Measurements from ENCODE around the gene TDP1.

Gene TDP1

GRCh38 chr14:90034156-90034555 lies 78.4 kb downstream of the TDP1 start:
- H3K36me3 ChIP-seq (ENCODE audit: insufficient read depth, insufficient read length, low read length) = peaks cover 54% of the 10 kb centered on the region
- no peak overlapping the region for H3K4me3 ChIP-seq (ENCODE audit: insufficient read length, low read depth)
- no peak overlapping the region for H3K9ac ChIP-seq (ENCODE audit: insufficient read length, low read depth)

GRCh38 chr14:90034835-90035525 lies 79.3 kb downstream of the TDP1 start:
- peaks cover 2% of the 10 kb centered on the region for H3K4me1 ChIP-seq (ENCODE audit: insufficient read depth, insufficient read length)
- H3K27me3 ChIP-seq (ENCODE audit: insufficient read depth, insufficient read length) = no peaks in the 10 kb centered on the region
- no peaks in the 10 kb centered on the region for H3K9me3 ChIP-seq (ENCODE audit: insufficient read depth, low read length)
- peaks cover 60% of the 10 kb centered on the region for H3K36me3 ChIP-seq (ENCODE audit: insufficient read depth, insufficient read length, low read length)
- TF ChIP-seq ZNF274 (IDR thresholded peaks at IDR 0.05; ENCODE audit: low read depth, low read length) (no peak), SUZ12 (IDR thresholded peaks at IDR 0.05; ENCODE audit: extremely low read depth, insufficient read depth, insufficient read length) (no peak), YY1 (IDR thresholded peaks at IDR 0.05; ENCODE audit: insufficient read depth, insufficient read length) (no peak)
- H3K9ac ChIP-seq (ENCODE audit: insufficient read length, low read depth) = no peak overlapping the region
- H3K4me3 ChIP-seq (ENCODE audit: insufficient read length, low read depth) = no peak overlapping the region
- no peak for DNase-seq (ENCODE audit: low read depth, low spot score)

More at GRCh38 chr14:90034156-90034555, 78.4 kb downstream of the TDP1 start:
- no peaks in the 10 kb centered on the region for H3K9me3 ChIP-seq (ENCODE audit: insufficient read depth, low read length)
- DNase-seq (ENCODE audit: low read depth, low spot score) = no peak
- H3K4me1 ChIP-seq (ENCODE audit: insufficient read depth, insufficient read length) = peaks cover 2% of the 10 kb centered on the region
- H3K27me3 ChIP-seq (ENCODE audit: insufficient read depth, insufficient read length) = no peaks in the 10 kb centered on the region
- TF ChIP-seq YY1 (IDR thresholded peaks at IDR 0.05; ENCODE audit: insufficient read depth, insufficient read length) (no peak), ZNF274 (IDR thresholded peaks at IDR 0.05; ENCODE audit: low read depth, low read length) (no peak), SUZ12 (IDR thresholded peaks at IDR 0.05; ENCODE audit: extremely low read depth, insufficient read depth, insufficient read length) (no peak)

- Histone ChIP-seq H3K4me3 (ENCODE audit: insufficient read length, low read depth) (no peak overlapping the region), H3K9ac (ENCODE audit: insufficient read length, low read depth) (no peak overlapping the region), H3K4me1 (ENCODE audit: insufficient read depth, insufficient read length) (no peaks in the 10 kb centered on the region), H3K36me3 (ENCODE audit: insufficient read depth, insufficient read length, low read length) (peaks cover 42% of the 10 kb centered on the region), H3K9me3 (ENCODE audit: insufficient read depth, low read length) (no peaks in the 10 kb centered on the region), H3K27me3 (ENCODE audit: insufficient read depth, insufficient read length) (no peaks in the 10 kb centered on the region)
- no peak for DNase-seq (ENCODE audit: low read depth, low spot score)
- TF ChIP-seq YY1 (IDR thresholded peaks at IDR 0.05; ENCODE audit: insufficient read depth, insufficient read length) (no peak), ZNF274 (IDR thresholded peaks at IDR 0.05; ENCODE audit: low read depth, low read length) (no peak), SUZ12 (IDR thresholded peaks at IDR 0.05; ENCODE audit: extremely low read depth, insufficient read depth, insufficient read length) (no peak)
These were observed 83.7 kb downstream of the TDP1 start for GRCh38 chr14:90039253-90040010.

- peaks cover 45% of the 10 kb centered on the region for H3K36me3 ChIP-seq (ENCODE audit: insufficient read depth, insufficient read length, low read length)
These were observed 84.7 kb downstream of the TDP1 start for GRCh38 chr14:90040411-90040810.

GRCh38 chr14:90042496-90043252 lies 86.9 kb downstream of the TDP1 start:
- H3K9me3 ChIP-seq (ENCODE audit: insufficient read depth, low read length) = no peaks in the 10 kb centered on the region
- peaks cover 33% of the 10 kb centered on the region for H3K36me3 ChIP-seq (ENCODE audit: insufficient read depth, insufficient read length, low read length)
- TF ChIP-seq SUZ12 (IDR thresholded peaks at IDR 0.05; ENCODE audit: extremely low read depth, insufficient read depth, insufficient read length) (no peak), ZNF274 (IDR thresholded peaks at IDR 0.05; ENCODE audit: low read depth, low read length) (no peak), YY1 (IDR thresholded peaks at IDR 0.05; ENCODE audit: insufficient read depth, insufficient read length) (no peak)
- no peak overlapping the region for H3K4me3 ChIP-seq (ENCODE audit: insufficient read length, low read depth)
- H3K9ac ChIP-seq (ENCODE audit: insufficient read length, low read depth) = no peak overlapping the region
- no peaks in the 10 kb centered on the region for H3K4me1 ChIP-seq (ENCODE audit: insufficient read depth, insufficient read length)
- H3K27me3 ChIP-seq (ENCODE audit: insufficient read depth, insufficient read length) = no peaks in the 10 kb centered on the region
- no peak for DNase-seq (ENCODE audit: low read depth, low spot score)

More at GRCh38 chr14:90040411-90040810, 84.7 kb downstream of the TDP1 start:
- no peak overlapping the region for H3K9ac ChIP-seq (ENCODE audit: insufficient read length, low read depth)
- TF ChIP-seq SUZ12 (IDR thresholded peaks at IDR 0.05; ENCODE audit: extremely low read depth, insufficient read depth, insufficient read length) (no peak), ZNF274 (IDR thresholded peaks at IDR 0.05; ENCODE audit: low read depth, low read length) (no peak)
- H3K27me3 ChIP-seq (ENCODE audit: insufficient read depth, insufficient read length) = no peaks in the 10 kb centered on the region
- DNase-seq (ENCODE audit: low read depth, low spot score) = no peak
- H3K9me3 ChIP-seq (ENCODE audit: insufficient read depth, low read length) = no peaks in the 10 kb centered on the region
- H3K4me1 ChIP-seq (ENCODE audit: insufficient read depth, insufficient read length) = no peaks in the 10 kb centered on the region
- H3K4me3 ChIP-seq (ENCODE audit: insufficient read length, low read depth) = no peak overlapping the region

GRCh38 chr14:90045616-90046015 lies 89.9 kb downstream of the TDP1 start:
- no peak for DNase-seq (ENCODE audit: low read depth, low spot score)
- H3K9me3 ChIP-seq (ENCODE audit: insufficient read depth, low read length) = no peaks in the 10 kb centered on the region
- no peak overlapping the region for H3K9ac ChIP-seq (ENCODE audit: insufficient read length, low read depth)
- H3K4me1 ChIP-seq (ENCODE audit: insufficient read depth, insufficient read length) = no peaks in the 10 kb centered on the region
- H3K4me3 ChIP-seq (ENCODE audit: insufficient read length, low read depth) = no peak overlapping the region
- H3K27me3 ChIP-seq (ENCODE audit: insufficient read depth, insufficient read length) = no peaks in the 10 kb centered on the region
- peaks cover 17% of the 10 kb centered on the region for H3K36me3 ChIP-seq (ENCODE audit: insufficient read depth, insufficient read length, low read length)
- TF ChIP-seq YY1 (IDR thresholded peaks at IDR 0.05; ENCODE audit: insufficient read depth, insufficient read length) (no peak), SUZ12 (IDR thresholded peaks at IDR 0.05; ENCODE audit: extremely low read depth, insufficient read depth, insufficient read length) (no peak), ZNF274 (IDR thresholded peaks at IDR 0.05; ENCODE audit: low read depth, low read length) (no peak)

- H3K4me3 ChIP-seq (ENCODE audit: insufficient read length, low read depth) = no peak overlapping the region
- no peak overlapping the region for H3K9ac ChIP-seq (ENCODE audit: insufficient read length, low read depth)
- peaks cover 8% of the 10 kb centered on the region for H3K36me3 ChIP-seq (ENCODE audit: insufficient read depth, insufficient read length, low read length)
- H3K27me3 ChIP-seq (ENCODE audit: insufficient read depth, insufficient read length) = no peaks in the 10 kb centered on the region
- no peaks in the 10 kb centered on the region for H3K9me3 ChIP-seq (ENCODE audit: insufficient read depth, low read length)
- no peak for DNase-seq (ENCODE audit: low read depth, low spot score)
- no peaks in the 10 kb centered on the region for H3K4me1 ChIP-seq (ENCODE audit: insufficient read depth, insufficient read length)
- TF ChIP-seq SUZ12 (IDR thresholded peaks at IDR 0.05; ENCODE audit: extremely low read depth, insufficient read depth, insufficient read length) = no peak
- no peak for TF ChIP-seq ZNF274 (IDR thresholded peaks at IDR 0.05; ENCODE audit: low read depth, low read length)
- no peak for TF ChIP-seq YY1 (IDR thresholded peaks at IDR 0.05; ENCODE audit: insufficient read depth, insufficient read length)
These were observed 93.7 kb downstream of the TDP1 start for GRCh38 chr14:90049390-90049789.
